Right ventricle myocardium superior (tissue), 1 donor: ENCODE data around the gene SNAPC4. TPM values are rescaled to one million over a fixed set of nuclear protein-coding genes. Genes with fewer than 3 reads are reported as not detected.
"Not testable (repeated sequence)": the region's sequence is repeated elsewhere in the genome, so short reads cannot be mapped to it uniquely, and the experiment has no call there.

Experiments used
- ATAC-seq: fragments of 200-7000 bp; cut with Tn5 transposase; one replicate; pipeline ENCODE4 v1.9.1; 2020; ENCODE audit warnings: mild to moderate bottlenecking; ENCODE audit not compliant: poor library complexity
- DNase-seq: peaks from one replicate; pipeline ENCODE4 v3.0.0-alpha.2; 2020
- intact Hi-C: fragments of 100-400 bp; cut with DNase I; formaldehyde crosslinking; loops from one replicate; pipeline ENCODE4 v1.11.2; 2022
- total RNA-seq: library from RNA; stranded (reverse); fragmentation: NEBNext Ultra II Directional; extraction: Animal tissue kit (Norgen Biotek cat#: 25700); gene quantifications from one replicate; pipeline ENCODE4 v1.2.1, GENCODE V29; 2021
- donor health status: DM: no; HTN: yes; CAD: no; lungs with severe emphysema.

SNAPC4 gene
- total RNA-seq, 1 donor from 2014 or later, result 3.3 TPM

GRCh38 chr9:136436055-136436634 is 36.2 kb upstream of the SNAPC4 start:
- intact Hi-C loops, result no loop called here
- ATAC-seq, result no peak
- no peak for DNase-seq

GRCh38 chr9:136434580-136435169 is 34.7 kb upstream of the SNAPC4 start:
- intact Hi-C loops, result no loop called here
- DNase-seq (no peak), ATAC-seq (no peak)

GRCh38 chr9:136433849-136434579 is 34.0 kb upstream of the SNAPC4 start:
- ATAC-seq, result no peak
- no peak for DNase-seq
- intact Hi-C loops, result no loop called here

- DNase-seq (no peak), ATAC-seq (no peak)
- intact Hi-C loops, result no loop called here
These were observed 33.2 kb upstream of the SNAPC4 start for GRCh38 chr9:136433043-136433715.

- DNase-seq, result no peak
- intact Hi-C loops, result no loop called here
- no peak for ATAC-seq
These were observed 32.6 kb upstream of the SNAPC4 start for GRCh38 chr9:136432591-136432990.

GRCh38 chr9:136431782-136432350 is 31.9 kb upstream of the SNAPC4 start:
- no peak for ATAC-seq
- DNase-seq, result no peak
- intact Hi-C loops, result no loop called here

GRCh38 chr9:136430588-136431234 is 30.7 kb upstream of the SNAPC4 start:
- ATAC-seq (no peak), DNase-seq (no peak)
- intact Hi-C loops, result no loop called here

GRCh38 chr9:136429683-136430491 is 29.9 kb upstream of the SNAPC4 start:
- DNase-seq, result no peak
- peak; percentile 18 for ATAC-seq

GRCh38 chr9:136429075-136429628 is 29.2 kb upstream of the SNAPC4 start:
- intact Hi-C loops, result no loop called here
- DNase-seq, result no peak
- ATAC-seq, result peak; percentile 27

More at GRCh38 chr9:136429683-136430491, 29.9 kb upstream of the SNAPC4 start:
- intact Hi-C loops, result no loop called here

- DNase-seq, result no peak
- intact Hi-C loops, result no loop called here
- ATAC-seq, result no peak
These were observed 26.8 kb upstream of the SNAPC4 start for GRCh38 chr9:136426787-136427186.

- DNase-seq, ATAC-seq, intact Hi-C loops: not testable (repeated sequence)
These were observed 25.4 kb upstream of the SNAPC4 start for GRCh38 chr9:136425367-136425766.

GRCh38 chr9:136424750-136425362 is 24.9 kb upstream of the SNAPC4 start:
- intact Hi-C loops, result no loop called here
- DNase-seq (no peak), ATAC-seq (no peak)

GRCh38 chr9:136423432-136424146 is 23.6 kb upstream of the SNAPC4 start:
- intact Hi-C loops, result no loop called here

GRCh38 chr9:136422876-136423275 is 22.9 kb upstream of the SNAPC4 start:
- DNase-seq (no peak), ATAC-seq (no peak)
- intact Hi-C loops, result no loop called here

More at GRCh38 chr9:136423432-136424146, 23.6 kb upstream of the SNAPC4 start:
- ATAC-seq (no peak), DNase-seq (no peak)

GRCh38 chr9:136421791-136422190 is 21.8 kb upstream of the SNAPC4 start:
- ATAC-seq (no peak), DNase-seq (no peak)
- intact Hi-C loops, result no loop called here

GRCh38 chr9:136419092-136419420 is 19.1 kb upstream of the SNAPC4 start:
- DNase-seq (no peak), ATAC-seq (no peak)
- intact Hi-C loops, result no loop called here
